RWPE1 (cell line): Measurements from ENCODE around the gene RRM2.

Source experiments
- CTCF ChIA-PET: fragments of 350-600 bp; sonication (Branson Sonifier 250); formaldehyde crosslinking; extraction: SDS; loops from one replicate; lab custom pipeline; 2021; lab: Yijun Ruan, JAX
- POLR2A ChIA-PET: fragments of 400-600 bp; formaldehyde crosslinking; extraction: SDS; loops from one replicate; lab custom pipeline; 2020; ENCODE audit warnings: antibody characterized with exemption; ENCODE audit not compliant: low non-redundant PET; lab: Yijun Ruan, JAX
- DNase-seq: peaks from one replicate; pipeline ENCODE4 v3.0.0; 2012; ENCODE audit warnings: low spot score
- H3K27ac ChIP-seq: fragments of 450-650 bp; 2 replicates; pipeline ENCODE4 v1.5.1; 2017
- TF ChIP-seq, protein P1 (sequence below): fragments of 450-650 bp; conservative IDR thresholded peaks from 2 replicates; pipeline ENCODE4 v1.5.1; 2017; ENCODE audit warnings: low read depth, mild to moderate bottlenecking

The RRM2 gene

DNA sequence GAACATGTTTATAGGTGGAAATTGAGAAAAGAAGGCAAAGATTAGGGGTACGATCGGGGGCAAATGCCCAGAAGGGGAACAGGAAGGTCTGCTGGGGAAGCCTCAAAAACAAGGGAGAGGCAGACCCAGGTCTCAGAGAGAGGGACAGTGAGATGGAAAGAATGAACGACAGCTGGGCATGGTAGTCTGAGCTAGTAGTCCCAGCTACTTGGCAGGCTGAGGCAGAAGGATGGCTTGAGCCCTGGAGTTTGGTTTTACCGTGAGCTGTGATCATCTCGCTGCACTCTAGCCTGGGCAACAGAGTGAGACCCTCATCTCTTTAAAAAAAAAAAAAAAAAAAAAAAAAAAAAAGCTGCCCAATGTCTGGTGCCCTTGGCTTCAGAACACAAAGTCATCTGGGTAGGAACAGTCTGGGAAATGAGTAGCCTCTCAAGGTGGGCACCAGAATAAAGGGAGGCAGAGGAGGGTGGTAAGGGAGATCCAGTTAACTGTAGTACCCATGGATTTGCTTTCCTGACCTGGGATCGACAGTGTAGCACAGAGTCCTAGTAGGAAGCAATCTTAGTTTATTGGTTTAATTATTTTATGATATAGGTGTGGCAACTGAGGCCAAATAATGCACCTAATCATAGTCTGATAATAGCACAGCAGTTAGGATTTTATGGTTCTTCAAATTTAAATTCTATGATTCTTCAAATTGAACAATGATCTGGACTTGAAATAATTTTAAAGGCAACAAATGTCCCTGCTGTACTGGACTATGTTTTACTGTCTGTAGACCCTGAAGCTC, 3.5 kb downstream of the RRM2 start:
- TF ChIP-seq, protein P1, sequence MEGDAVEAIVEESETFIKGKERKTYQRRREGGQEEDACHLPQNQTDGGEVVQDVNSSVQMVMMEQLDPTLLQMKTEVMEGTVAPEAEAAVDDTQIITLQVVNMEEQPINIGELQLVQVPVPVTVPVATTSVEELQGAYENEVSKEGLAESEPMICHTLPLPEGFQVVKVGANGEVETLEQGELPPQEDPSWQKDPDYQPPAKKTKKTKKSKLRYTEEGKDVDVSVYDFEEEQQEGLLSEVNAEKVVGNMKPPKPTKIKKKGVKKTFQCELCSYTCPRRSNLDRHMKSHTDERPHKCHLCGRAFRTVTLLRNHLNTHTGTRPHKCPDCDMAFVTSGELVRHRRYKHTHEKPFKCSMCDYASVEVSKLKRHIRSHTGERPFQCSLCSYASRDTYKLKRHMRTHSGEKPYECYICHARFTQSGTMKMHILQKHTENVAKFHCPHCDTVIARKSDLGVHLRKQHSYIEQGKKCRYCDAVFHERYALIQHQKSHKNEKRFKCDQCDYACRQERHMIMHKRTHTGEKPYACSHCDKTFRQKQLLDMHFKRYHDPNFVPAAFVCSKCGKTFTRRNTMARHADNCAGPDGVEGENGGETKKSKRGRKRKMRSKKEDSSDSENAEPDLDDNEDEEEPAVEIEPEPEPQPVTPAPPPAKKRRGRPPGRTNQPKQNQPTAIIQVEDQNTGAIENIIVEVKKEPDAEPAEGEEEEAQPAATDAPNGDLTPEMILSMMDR: no peak
- H3K27ac ChIP-seq: peak overlapping the region; percentile 41
- DNase-seq: no peak
- POLR2A ChIA-PET: no interaction called here
- CTCF ChIA-PET: interaction anchor here (0.5 to 3.5 kb wide), 5 partner anchors 29 to 1045 kb away, joined by 3 to 22 read pairs (median 3); no protein-coding TSS in a partner anchor

DNA sequence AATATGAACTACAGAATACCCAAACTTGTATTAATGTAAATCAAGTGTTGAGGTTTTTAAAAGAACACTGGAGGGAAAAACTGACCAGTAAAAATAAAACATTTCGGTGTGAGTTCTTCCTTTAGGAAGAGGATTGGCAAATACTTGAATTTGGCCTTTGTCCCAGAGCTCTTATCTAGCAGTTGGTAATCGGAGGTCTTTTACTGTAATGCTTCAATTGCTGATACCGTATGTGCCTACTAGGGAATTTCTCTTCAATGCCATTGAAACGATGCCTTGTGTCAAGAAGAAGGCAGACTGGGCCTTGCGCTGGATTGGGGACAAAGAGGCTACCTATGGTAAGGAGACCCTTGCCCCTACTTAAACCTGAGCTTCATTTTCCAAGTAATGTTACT, 4.1 kb downstream of the RRM2 start:
- ChIA-PET CTCF (interaction anchor here (0.5 to 3.5 kb wide), 3 partner anchors 30 to 308 kb away, joined by 3 to 22 read pairs (median 4); no protein-coding TSS in a partner anchor), POLR2A (no interaction called here)
- H3K27ac ChIP-seq: no peak overlapping the region
- no peak for DNase-seq
- TF ChIP-seq, protein P1: no peak

DNA sequence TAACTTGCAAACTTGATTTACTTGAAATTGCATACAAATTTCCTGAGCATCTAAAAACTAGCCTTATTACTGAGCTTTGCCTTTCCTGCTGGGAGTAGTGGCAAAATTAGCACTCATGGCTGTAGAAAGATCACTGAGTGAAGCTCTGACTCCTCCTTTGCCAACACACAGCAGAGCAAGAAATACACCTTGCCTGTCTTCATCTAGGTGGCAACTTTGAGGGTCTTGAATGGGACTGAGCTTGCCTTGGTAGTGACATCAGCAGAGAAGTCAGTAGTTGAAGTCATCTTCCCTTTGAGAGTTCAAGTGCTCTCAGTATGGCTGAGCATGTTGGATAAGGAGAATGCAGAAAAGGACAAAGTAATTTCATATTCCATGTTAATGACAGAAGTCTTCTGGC, 5.9 kb downstream of the RRM2 start:
- DNase-seq: no peak
- H3K27ac ChIP-seq: no peak overlapping the region
- ChIA-PET CTCF (interaction anchor here (0.9 kb wide), 1 partner anchor 31 kb away, joined by 3 read pairs; no protein-coding TSS in a partner anchor), POLR2A (no interaction called here)
- TF ChIP-seq, protein P1: no peak

DNA sequence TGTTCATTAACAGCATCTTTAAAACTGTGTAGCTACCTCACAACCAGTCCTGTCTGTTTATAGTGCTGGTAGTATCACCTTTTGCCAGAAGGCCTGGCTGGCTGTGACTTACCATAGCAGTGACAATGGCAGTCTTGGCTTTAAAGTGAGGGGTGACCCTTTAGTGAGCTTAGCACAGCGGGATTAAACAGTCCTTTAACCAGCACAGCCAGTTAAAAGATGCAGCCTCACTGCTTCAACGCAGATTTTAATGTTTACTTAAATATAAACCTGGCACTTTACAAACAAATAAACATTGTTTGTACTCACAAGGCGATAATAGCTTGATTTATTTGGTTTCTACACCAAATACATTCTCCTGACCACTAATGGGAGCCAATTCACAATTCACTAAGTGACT, 7.0 kb downstream of the RRM2 start:
- CTCF ChIA-PET: interaction anchor here (0.6 to 2.6 kb wide), 4 partner anchors 11 to 322 kb away, joined by 3 to 8 read pairs (median 5); no protein-coding TSS in a partner anchor
- POLR2A ChIA-PET: no interaction called here
- no peak for DNase-seq
- TF ChIP-seq, protein P1: no peak
- H3K27ac ChIP-seq: no peak overlapping the region

DNA sequence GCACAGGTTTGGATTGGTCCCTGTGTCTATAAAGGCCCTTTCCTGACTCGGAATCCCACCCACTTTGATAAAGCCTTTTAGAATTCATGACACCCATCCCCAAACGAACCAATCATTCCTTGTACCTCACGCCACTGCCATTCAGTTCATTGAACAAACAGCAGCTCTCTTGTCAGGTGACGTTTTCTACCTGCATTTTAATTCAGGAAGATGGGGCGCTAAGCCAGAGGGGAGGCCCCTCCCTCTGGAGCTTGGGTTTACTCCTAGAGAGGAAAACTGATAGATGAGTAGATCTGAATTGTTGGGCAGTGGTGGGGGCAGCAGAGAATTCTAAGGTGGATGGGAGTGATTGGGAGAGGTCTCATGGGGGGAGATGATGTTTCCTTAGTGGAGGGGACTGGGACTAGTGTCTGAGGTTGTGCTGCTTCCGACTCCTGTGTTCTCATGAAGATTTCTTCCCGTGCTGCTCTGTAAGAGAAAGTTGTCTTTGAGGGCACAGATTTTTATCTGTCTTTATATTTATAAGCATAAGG, 9.6 kb downstream of the RRM2 start:
- no peak for DNase-seq
- H3K27ac ChIP-seq: peak overlapping the region; percentile 27
- TF ChIP-seq, protein P1: no peak
- ChIA-PET POLR2A (no interaction called here), CTCF (interaction anchor here (0.6 kb wide), 1 partner anchor 101 kb away, joined by 4 read pairs; no protein-coding TSS in a partner anchor)

DNA sequence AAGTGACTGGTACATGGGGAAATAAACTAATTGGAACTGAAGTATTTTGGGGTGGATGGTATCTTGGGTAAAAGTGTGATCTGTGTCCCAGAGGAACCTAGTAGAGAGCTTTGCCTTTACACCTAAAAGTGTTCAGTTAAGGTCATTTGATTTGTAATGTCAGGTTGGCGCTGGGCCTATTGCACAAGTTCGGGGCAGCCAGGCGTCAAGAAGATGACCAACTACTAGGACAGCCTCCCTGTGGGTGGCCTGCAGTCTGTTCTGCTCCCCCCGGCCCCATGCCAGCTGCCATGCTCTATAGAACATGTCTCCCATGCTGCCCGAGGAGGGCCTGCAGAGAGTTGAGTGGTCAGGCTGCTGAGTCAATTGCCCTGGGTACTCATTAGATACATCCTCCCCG, 10.1 kb downstream of the RRM2 start:
- H3K27ac ChIP-seq: peak overlapping the region; percentile 56
- ChIA-PET CTCF (interaction anchor here (1.6 kb wide), 1 partner anchor 303 kb away, joined by 4 read pairs; no protein-coding TSS in a partner anchor), POLR2A (no interaction called here)
- TF ChIP-seq, protein P1: no peak
- no peak for DNase-seq
